Stimulated activated naive CD4-positive, alpha-beta T cell treated with Interleukin-2 at 50 U/mL for 16 hours (primary cell): ENCODE results near the gene LCNL1.

ENCODE experiments used
- DNase-seq: peaks from one replicate; lab custom pipeline; 2025; lab: John Stamatoyannopoulos, UW

Gene LCNL1

GRCh38 chr9:136960212-136960937 is 22.4 kb upstream of the LCNL1 start:
- DNase-seq: no peak

- no peak for DNase-seq
Observed at GRCh38 chr9:136960938-136961275, 21.9 kb upstream of the LCNL1 start.

- DNase-seq: no peak
Observed at GRCh38 chr9:136961279-136962065, 21.3 kb upstream of the LCNL1 start.

- DNase-seq: no peak
Observed at GRCh38 chr9:136962163-136962562, 20.6 kb upstream of the LCNL1 start.

- no peak for DNase-seq
Observed at GRCh38 chr9:136962701-136963248, 20.0 kb upstream of the LCNL1 start.

- no peak for DNase-seq
Observed at GRCh38 chr9:136963341-136963740, 19.5 kb upstream of the LCNL1 start.

GRCh38 chr9:136963751-136964150 is 19.0 kb upstream of the LCNL1 start:
- no peak for DNase-seq

GRCh38 chr9:136964171-136964689 is 18.6 kb upstream of the LCNL1 start:
- DNase-seq: no peak

- no peak for DNase-seq
Observed at GRCh38 chr9:136964833-136965422, 17.9 kb upstream of the LCNL1 start.

GRCh38 chr9:136965771-136966484 is 16.9 kb upstream of the LCNL1 start:
- no peak for DNase-seq

- no peak for DNase-seq
Observed at GRCh38 chr9:136968333-136969127, 14.3 kb upstream of the LCNL1 start.

GRCh38 chr9:136969150-136969549 is 13.6 kb upstream of the LCNL1 start:
- DNase-seq: no peak

- no peak for DNase-seq
Observed at GRCh38 chr9:136969774-136970173, 13.0 kb upstream of the LCNL1 start.

- no peak for DNase-seq
Observed at GRCh38 chr9:136970361-136970760, 12.4 kb upstream of the LCNL1 start.

GRCh38 chr9:136971746-136972145 is 11.0 kb upstream of the LCNL1 start:
- DNase-seq: no peak

GRCh38 chr9:136972335-136972734 is 10.5 kb upstream of the LCNL1 start:
- DNase-seq: no peak

- no peak for DNase-seq
Observed at GRCh38 chr9:136972743-136973142, 10.1 kb upstream of the LCNL1 start.

GRCh38 chr9:136973618-136974617 is 8.9 kb upstream of the LCNL1 start:
- DNase-seq: no peak

GRCh38 chr9:136974817-136975535 is 7.8 kb upstream of the LCNL1 start:
- no peak for DNase-seq
